Fibroblast of the aortic adventitia (primary cell): Measurements from ENCODE around the gene FBXL3. TPM values are rescaled to one million over a fixed set of nuclear protein-coding genes. Genes with fewer than 3 reads are reported as not detected.

Experiments used
- DNase-seq: peaks from one replicate; pipeline ENCODE4 v3.0.0-alpha.2; 2010; ENCODE audit warnings: low read depth
- H3K4me3 ChIP-seq: 2 replicates; pipeline ENCODE4 v1.5.1; 2011; ENCODE audit warnings: low read depth, mild to moderate bottlenecking, control low read depth, low read length, moderate library complexity
- total RNA-seq: library from RNA; depleted of rRNA; stranded (reverse); fragments of >200 nt; gene quantifications from 2 replicates; pipeline ENCODE4 v1.2.3, GENCODE V29; 2012; ENCODE audit warnings: low replicate concordance
- TF ChIP-seq, protein P1 (sequence below): IDR thresholded peaks from 2 replicates; pipeline ENCODE4 v1.5.1; 2011; ENCODE audit warnings: mild to moderate bottlenecking, low read length, control low read depth, inconsistent platforms; ENCODE audit not compliant: insufficient read depth

Gene FBXL3, protein sequence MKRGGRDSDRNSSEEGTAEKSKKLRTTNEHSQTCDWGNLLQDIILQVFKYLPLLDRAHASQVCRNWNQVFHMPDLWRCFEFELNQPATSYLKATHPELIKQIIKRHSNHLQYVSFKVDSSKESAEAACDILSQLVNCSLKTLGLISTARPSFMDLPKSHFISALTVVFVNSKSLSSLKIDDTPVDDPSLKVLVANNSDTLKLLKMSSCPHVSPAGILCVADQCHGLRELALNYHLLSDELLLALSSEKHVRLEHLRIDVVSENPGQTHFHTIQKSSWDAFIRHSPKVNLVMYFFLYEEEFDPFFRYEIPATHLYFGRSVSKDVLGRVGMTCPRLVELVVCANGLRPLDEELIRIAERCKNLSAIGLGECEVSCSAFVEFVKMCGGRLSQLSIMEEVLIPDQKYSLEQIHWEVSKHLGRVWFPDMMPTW
- total RNA-seq: 78.8 and 144 TPM in 2 replicates

DNA sequence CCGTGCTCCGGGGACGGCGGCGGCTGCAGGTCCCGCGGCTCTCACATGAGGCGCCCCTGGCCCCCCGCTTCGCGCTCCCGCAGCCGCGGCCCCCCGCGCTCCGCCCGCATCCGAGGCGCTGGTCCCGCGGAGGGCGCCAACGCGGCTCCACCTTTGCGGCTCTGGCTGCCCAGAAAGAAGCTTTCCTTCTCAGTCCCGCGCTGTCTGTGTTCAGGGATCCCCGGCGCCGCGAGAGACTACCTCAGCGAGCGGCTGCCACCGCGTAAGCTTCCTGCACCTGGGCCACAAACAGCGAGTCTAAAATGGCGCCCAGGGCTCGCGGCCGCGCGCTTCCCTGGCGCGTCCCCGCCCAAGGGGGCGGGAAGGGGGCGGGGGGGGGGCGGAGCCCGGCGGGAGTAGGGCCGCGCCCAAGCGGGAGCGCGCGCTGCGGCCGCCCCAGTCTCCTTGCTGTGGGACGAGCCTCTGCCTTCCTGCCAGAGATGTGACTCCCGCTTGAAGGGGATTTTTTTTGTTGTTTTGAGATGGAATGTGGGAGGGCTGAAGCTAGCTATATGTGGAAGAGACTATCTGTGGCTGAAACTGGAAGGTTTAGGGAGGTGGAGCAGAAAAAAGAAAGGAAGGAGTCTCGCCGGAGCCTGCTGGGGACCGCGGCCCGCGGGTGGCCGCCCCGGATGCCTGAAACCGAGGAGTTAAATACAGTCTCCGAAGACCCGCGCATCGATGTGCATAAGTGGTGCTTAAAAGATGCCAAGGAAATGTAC, at the start of gene FBXL3:
TSS of gene FBXL3 (minus strand) at position 299 of the 761 bp plus-strand sequence. CDS start 5,299 bp downstream, outside the sequence.
- H3K4me3 ChIP-seq: peak within 1 kb of the TSS; percentile 89
- TF ChIP-seq, protein P1, sequence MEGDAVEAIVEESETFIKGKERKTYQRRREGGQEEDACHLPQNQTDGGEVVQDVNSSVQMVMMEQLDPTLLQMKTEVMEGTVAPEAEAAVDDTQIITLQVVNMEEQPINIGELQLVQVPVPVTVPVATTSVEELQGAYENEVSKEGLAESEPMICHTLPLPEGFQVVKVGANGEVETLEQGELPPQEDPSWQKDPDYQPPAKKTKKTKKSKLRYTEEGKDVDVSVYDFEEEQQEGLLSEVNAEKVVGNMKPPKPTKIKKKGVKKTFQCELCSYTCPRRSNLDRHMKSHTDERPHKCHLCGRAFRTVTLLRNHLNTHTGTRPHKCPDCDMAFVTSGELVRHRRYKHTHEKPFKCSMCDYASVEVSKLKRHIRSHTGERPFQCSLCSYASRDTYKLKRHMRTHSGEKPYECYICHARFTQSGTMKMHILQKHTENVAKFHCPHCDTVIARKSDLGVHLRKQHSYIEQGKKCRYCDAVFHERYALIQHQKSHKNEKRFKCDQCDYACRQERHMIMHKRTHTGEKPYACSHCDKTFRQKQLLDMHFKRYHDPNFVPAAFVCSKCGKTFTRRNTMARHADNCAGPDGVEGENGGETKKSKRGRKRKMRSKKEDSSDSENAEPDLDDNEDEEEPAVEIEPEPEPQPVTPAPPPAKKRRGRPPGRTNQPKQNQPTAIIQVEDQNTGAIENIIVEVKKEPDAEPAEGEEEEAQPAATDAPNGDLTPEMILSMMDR: no peak
- DNase-seq: peak; percentile 94

DNA sequence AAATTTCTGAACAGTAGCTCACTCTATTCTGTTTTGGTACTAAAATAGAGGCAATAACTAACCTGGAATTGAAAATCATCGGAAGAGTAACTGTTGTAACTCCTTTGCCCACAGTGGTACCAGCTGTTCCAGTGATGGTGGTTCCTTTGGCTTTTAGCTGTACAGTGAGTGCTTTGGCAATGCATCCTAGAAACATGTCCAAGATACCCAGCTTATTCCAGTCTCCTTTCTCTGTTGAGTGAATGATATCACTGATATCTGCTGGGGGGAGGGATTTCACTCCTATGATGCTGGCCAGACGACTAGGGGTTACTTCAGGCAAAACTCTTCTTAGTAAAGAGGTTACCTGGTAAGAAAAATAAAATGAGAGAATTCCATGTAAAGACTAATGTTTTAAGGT, 40.6 kb upstream of the FBXL3 start:
- no peak overlapping the region for H3K4me3 ChIP-seq
- TF ChIP-seq, protein P1: no peak
- DNase-seq: no peak

DNA sequence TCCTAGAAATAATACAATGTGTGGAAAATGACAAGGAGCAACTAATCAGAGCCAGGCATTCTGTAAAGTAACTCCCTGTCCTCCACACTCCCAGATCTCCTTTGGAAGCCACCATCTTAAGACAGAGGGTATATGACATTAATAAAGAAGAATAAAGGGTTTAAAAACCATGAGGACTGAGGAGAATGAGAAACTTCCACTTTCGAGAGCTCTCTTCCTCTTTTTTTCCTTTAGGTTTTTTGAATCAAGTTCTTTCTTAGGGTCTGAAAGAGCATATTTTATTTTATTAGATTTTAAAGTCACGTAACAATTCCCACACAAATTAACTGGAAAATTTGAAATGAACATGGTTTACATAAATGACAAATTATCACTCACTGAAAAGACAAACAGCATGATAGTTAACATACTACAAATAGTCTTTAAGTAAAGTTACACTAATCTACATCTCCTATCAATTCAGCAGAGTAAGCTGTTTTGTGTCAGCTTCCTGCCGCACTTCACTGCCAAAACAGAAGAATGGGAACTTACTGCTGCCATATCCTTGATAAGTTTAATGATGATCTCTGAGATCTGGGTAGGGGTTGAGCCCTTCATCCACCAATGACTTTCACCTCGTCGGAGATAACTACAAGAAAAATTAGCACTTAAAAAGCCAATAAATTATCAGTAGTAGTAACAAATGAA, 38.6 kb upstream of the FBXL3 start:
- H3K4me3 ChIP-seq: no peak overlapping the region
- no peak for DNase-seq
- TF ChIP-seq, protein P1: no peak

DNA sequence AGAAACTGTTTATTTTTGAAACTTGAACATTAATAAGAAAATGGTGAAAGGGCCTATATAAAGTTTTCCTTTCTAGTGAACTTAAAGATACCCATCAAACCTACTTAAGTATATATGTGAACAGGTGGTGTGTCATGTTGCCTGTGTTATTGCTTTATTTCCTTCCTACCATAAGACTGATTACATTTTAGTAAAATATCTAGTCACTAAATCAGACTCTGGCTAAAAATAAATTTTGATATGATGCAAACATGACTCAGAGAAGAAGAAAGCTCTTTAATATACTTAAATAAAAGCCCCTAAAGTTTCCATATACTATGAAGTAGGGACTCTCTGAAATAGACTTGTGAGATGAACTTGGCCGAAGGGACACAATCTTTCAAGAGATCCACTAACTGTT, 35.1 kb upstream of the FBXL3 start:
- TF ChIP-seq, protein P1: no peak
- no peak overlapping the region for H3K4me3 ChIP-seq
- peak; percentile 33 for DNase-seq

DNA sequence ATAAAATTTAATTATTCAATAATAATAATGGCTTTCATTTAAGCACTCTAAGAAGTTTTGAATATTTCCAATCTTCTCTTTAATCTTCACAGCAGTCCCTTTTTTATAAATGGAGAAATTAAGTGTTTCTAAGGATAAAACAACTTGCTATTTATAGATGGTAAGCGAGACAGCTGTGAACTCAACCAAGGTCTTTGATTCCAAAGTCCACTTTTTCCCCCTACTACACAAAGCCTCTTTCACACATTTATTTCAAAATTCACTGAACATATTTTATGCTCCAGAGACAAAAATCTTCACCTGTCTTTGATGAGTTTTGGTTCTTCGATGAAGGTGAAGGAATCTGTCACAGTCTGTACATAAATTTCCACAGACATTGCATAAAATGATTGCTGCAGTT, 34.4 kb upstream of the FBXL3 start:
- H3K4me3 ChIP-seq: no peak overlapping the region
- TF ChIP-seq, protein P1: no peak
- DNase-seq: no peak

DNA sequence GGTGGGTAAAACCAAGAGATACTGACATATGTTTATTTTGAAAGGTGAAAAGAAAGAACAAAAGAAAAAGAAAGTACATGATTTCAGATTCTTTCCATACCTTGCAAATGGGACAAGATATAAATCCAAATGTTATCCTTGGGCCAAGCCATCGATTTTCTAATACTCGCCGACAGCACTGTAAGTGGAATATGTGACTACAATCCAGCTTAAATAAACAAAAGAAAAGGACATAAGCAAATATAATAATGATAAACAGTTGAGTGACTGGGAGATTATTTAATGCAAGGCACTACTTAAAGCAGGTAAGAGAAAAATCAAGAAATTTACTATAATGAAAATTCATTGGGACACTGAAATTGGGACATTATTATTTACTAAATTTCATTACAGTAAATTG, 29.9 kb upstream of the FBXL3 start:
- TF ChIP-seq, protein P1: no peak
- DNase-seq: no peak

More for the DNA sequence above, 29.9 kb upstream of the FBXL3 start:
- H3K4me3 ChIP-seq: no peak overlapping the region
